Adrenal gland (tissue), 5 donors: ENCODE results near the gene AGPS.

Source experiments
- CTCF ChIP-seq, 6 experiments: fragments of 450-650 bp in 4 of 6; fragments of 200-600 bp in 2 of 6; sonication (generic) in 1 of 6; IDR thresholded peaks; 1 replicate in 5 of 6; 2 replicates in 1 of 6; pipeline versions ENCODE4 v1.5.1 to v1.8.0; 2016 to 2021; ENCODE audit warnings: antibody characterized with exemption in 6 of 6, mild to moderate bottlenecking in 2 of 6, moderate library complexity in 1 of 6
- POLR2A ChIP-seq, 2 donors: fragments of 450-650 bp; IDR thresholded peaks; one replicate each; pipeline ENCODE4 v1.6.1; 2017; ENCODE audit warnings: antibody characterized with exemption in 2 of 2, mild to moderate bottlenecking in 2 of 2, moderate library complexity in 1 of 2
- donor health status: DM: no; HTN: no; CAD: no.

- TF ChIP-seq CTCF (IDR thresholded peaks at IDR 0.05) (no peak), POLR2A (IDR thresholded peaks at IDR 0.05) (no peak)
Observed at GRCh38 chr2:177405029-177405692, 12.6 kb downstream of the AGPS start.
